HG03432 (cell line): ENCODE data around the gene FHOD1.

ENCODE experiments used
- ATAC-seq: cut with Tn5 transposase; IDR thresholded peaks from one replicate; pipeline ENCODE4 v1.9.1; 2021; ENCODE audit warnings: mild to moderate bottlenecking, moderate library complexity; ENCODE audit not compliant: unreplicated experiment

FHOD1 gene

DNA sequence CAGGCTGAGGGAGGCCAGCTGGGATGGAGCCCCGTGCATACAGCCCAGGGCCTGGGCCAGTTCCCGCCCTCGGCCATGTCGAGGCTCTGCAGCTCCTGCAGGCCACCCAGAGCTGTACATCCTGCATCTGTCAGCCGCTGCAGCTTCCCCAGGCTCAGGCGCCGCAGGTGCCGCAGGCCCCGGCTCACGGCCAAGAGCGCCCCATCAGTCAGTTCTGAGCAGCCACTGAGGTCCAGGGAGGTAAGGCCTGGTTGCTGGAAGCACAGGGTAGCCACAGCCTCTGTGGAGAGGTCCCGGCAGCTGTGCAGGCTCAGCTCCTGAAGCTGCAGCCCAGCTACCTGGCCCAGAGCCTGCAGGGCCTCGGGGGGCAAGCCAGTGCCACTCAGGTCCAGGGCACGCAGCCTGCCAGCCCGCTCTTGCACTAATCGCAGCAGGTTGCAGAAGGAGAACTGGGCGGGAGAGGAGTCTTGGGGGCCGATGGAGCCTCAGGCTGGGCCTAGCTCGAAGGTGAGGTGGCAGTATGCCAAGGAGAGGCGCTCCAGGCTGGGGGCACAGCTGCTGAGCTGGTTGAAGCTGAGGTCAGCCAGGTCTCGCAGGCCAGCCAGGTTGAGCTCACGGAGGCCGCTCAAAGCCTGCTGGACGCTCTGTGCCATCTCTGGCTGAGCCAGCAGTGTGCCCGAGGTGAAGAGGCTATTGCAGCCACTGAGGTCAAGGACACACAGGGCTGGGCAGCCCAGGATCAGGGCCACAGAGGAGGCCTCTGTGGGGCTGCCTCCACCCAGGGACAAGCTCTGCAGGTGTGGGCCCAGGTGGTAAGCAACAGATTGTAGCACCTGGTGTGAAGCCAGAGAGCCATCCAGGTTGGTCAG is 37.0 kb downstream of the FHOD1 start:
- no peak for ATAC-seq

DNA sequence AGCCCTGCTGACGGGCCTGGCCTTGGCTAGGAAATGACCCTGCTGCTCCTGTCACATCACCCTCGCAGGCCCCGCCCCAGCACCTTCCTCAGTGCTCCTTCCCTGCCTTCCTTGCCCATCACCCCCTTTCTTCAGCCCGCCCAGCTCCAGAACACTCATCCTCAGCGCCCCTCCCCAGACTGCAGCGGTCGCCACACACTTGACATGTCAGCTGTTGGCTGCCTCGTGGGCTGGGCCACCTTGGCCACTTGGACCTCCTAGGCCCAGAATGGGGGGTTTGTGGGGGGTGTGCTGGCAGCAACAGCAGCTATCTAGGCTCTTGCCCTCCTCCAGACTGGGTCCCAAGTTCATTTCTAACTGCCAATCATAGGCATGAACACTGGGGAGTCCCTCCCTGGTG is 37.7 kb downstream of the FHOD1 start:
- no peak for ATAC-seq

DNA sequence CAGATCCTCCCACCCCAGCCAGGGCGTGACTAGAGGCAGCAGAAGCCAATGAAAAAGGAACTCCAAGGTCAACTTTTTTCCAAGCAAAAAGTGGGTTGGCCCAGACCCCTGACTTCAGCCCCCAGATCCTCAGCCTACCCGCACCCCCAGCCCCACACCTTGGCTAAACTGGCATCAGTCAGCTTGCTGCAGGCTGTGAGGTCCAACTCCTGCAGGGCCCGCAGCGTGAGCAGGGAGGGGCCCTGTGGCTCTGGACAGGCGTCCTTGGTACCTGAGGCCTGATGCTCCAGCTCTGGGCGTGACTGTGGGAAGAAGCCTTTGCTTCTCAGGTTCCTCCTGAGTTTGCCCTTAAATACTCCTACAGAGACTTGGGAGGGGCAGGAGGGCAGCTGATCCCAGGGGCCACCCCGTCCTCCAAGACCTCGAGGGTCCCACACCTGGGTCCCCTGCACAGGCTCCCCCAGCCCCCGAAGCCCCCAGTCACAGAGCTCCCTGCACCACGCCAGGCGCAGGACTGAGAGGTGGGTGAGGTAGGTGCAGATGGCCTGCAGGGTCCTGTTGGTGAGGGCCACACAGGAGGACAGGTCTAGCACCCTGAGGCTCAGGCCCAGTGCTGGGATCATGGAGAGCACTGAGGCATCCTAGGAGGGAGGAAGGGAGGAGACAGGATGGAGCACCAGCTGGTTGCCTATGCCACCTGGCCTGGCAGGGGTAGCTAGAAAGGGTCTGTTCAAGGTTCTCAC is 39.0 kb downstream of the FHOD1 start:
- ATAC-seq: no peak

DNA sequence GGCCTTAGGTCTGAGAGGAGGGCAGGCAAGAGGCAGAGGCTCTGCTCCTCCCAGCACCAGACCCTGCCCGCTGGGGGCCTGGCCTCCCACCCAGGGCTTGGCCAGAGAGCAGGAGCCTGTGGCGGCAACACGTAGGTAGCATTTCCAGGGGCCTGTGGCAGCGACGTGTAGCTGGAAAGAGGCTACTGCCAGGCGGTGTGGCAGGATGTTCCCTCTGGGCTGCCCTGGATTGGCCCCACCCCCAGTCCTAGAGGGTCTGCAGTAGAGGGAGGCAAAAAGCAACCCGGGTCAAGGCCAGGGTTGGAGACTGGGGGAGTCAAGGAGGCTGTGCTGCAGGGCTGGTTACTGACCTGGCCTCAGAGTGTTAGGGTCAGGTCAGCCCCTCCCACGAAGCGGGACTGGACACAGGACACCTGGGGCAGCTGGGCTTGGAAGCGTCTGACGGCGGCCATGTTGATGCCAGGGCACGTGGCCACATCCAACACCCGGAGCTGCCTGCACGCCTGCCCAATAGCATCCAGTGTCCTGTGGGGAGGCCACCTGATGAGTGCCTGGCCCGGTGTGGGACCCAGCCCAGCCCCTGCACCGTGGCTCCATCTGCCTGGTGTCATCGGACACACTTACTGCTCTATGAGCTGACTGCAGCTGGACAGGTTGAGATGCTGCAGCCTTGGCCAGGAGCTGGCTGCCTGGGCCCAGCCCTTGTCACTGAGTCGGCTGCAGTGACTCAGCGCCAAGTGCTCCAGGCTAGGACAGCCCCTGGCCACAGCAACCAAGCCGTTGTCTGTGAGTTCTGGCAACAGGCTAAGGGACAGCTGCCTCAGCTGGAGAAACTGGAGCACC is 39.8 kb downstream of the FHOD1 start:
- no peak for ATAC-seq

DNA sequence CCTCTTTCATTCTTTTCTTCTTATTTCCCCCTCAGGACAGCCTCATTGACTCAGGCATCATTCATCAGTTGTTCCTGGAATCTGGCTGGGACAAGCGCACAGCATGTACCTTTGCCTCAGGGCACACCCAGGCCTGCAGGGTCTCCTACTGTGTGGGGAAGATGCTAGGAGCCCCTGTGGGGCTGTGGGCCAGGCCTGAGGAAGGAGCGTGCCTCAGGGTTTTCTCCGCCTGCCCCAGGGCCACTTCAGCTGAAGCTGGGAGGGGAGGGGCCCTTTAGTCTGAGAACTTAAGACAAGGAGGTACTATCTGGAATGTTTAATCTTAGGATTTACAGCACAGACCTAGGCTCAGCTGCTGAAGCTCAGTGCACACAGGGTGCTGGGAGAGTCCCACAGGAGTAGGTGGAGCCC is 40.4 kb downstream of the FHOD1 start:
- no peak for ATAC-seq

DNA sequence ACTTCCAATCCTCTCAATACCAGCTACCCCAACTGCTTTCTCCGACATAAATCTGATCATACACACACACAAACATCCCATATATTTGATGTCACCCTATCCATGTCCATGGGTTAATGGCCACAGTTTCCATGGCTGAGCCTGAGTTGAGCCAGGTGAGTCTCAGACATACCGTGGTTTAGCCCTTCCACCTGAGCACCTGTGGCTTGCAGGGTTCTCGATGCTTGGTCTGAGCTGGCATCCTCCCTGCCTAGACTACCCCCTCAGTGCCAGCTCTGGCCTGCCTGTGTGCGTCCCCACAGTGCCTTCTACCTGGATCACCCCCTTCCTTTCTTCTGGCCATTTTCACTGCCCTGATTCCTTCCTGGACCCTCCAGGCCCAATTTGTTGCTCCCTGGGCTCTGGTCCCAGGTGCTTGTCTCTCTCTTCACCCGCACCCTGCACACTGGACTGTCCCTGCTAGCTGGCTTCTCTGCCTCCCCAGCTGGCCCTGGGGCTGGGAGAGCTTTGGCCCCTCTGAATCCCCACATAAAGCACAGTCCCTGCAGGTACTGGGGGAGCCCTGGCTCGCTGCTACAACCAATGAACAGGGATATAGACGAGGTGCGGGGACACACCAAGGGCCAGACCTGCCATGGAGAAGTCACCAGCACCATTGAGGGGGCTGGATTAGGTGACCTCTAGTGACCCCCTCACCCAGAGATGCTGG is 41.0 kb downstream of the FHOD1 start:
- no peak for ATAC-seq

DNA sequence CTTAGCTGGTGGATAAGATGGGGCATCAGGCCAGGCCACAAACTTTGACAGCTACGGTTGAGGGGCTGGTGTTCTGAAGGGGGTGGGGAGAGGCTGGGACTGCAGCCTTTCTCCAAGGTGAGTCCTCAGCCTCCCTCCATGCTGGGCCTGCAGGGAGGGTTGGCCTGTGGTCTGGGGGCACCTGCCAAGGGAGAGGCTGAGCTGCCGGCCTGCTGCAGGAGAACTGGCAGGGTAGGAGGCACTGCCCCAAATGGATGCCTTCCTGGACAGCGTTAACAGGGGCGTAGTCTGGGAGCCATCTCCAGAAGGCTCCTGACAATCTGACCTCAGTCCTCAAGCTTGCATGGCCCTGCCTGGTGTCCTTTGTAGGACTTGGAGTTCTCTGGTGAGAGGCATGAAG is 43.2 kb downstream of the FHOD1 start:
- no peak for ATAC-seq

DNA sequence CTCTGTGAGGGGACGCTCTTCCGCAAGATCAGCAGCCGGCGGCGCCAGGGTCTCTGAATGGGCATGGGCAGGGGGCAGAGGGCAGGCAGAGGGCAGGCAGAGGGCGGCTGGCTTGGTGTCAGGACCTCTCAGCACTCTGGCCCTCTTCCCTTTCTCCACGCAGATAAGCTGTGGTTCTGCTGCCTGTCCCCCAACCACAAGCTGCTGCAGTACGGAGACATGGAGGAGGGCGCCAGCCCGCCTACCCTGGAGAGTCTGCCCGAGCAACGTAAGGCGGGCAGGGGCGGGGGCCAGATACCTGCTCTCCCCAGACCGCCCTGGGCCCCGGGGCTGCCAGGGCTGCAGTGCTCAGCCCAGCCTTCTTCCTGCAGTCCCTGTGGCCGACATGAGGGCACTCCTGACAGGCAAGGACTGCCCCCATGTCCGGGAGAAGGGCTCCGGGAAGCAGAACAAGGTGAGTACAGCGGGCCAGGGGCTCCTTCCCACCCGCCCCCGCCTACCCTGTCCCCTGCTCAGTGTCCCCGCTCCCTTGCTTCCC is 44.3 kb downstream of the FHOD1 start:
- no peak for ATAC-seq

DNA sequence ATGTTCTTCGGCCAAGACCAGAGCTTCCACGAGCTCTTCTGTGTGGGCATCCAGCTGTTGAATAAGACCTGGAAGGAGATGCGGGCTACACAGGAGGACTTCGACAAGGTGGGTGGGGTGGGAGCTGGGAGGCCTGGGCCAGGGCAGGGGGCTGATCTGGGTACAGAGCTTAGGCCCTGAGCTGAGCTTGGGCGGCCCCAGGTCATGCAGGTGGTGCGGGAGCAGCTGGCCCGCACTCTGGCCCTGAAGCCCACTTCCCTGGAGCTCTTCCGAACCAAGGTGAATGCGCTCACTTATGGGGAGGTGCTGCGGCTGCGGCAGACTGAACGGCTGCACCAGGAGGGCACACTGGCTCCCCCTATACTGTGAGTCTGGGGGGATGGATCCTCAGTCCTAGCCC is 44.9 kb downstream of the FHOD1 start:
- no peak for ATAC-seq

DNA sequence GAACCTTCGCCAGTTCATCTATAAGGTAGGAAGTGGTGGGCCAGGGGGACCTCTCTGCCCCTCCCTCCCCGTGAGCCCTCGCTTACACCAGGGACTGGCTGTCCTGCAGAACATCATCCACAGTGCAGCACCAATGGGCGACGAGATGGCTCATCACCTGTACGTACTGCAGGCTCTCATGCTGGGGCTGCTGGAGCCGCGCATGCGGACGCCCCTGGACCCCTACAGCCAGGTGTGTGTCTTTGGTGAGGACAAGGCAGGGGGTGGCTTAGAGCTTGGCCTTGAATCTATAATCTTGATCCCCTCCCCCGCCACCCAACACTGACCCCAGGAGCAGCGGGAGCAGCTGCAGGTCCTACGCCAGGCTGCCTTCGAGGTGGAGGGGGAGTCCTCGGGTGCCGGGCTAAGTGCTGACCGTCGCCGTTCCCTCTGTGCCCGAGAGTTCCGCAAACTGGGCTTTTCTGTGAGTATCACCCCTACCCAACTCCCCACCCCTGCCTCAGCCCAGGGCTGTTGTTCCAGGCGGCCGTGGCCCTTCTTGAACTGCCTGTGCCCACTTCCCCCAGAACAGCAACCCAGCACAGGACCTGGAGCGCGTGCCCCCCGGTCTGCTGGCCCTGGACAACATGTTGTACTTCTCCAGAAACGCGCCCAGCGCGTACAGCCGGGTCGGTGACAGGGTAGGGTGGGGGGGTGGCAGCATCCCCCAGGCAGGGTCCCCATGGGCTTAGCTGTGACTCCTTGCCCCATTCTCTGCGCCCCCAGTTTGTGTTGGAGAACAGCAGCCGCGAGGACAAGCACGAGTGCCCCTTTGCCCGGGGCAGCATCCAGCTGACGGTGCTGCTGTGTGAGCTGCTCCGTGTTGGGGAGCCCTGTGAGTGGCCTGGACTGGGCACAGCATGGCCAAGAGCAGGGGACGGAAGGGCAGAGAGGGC is 45.6 kb downstream of the FHOD1 start:
- ATAC-seq: no peak

DNA sequence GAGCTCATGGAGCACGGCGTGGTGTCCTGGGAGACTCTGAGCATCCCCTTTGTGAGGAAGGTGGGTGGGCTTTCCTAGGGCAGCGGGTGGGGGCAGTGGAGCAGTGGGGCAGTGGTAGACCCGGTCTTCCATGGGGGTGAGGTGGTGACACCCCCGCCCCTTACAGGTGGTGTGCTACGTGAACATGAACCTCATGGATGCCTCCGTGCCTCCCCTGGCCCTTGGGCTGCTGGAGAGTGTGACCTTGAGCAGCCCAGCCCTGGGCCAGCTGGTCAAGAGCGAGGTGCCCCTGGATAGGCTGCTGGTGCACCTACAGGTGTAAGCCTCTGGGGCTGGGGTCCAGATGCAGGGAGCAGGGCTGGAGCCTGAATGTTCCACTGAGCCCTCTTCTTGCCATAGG is 46.8 kb downstream of the FHOD1 start:
- no peak for ATAC-seq

DNA sequence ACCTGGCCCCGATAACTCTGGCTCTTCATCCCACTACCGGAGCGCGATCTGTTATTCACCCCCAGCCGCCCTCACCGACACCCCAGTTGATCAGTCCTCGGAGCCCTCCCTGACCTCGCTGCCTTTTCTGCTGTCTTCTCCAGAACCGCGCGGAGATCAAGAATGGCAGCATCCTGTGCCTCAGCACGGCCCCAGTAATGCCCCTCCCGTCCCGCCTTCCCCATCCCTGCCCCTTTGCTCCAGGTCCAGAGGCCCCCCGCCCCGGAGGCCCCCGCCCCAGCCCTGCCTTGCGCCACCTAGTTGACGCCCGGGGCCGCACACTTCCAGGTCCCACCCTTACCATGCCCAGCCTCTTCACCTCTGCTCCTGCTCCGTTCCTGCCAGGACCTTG is 47.5 kb downstream of the FHOD1 start:
- no peak for ATAC-seq

DNA sequence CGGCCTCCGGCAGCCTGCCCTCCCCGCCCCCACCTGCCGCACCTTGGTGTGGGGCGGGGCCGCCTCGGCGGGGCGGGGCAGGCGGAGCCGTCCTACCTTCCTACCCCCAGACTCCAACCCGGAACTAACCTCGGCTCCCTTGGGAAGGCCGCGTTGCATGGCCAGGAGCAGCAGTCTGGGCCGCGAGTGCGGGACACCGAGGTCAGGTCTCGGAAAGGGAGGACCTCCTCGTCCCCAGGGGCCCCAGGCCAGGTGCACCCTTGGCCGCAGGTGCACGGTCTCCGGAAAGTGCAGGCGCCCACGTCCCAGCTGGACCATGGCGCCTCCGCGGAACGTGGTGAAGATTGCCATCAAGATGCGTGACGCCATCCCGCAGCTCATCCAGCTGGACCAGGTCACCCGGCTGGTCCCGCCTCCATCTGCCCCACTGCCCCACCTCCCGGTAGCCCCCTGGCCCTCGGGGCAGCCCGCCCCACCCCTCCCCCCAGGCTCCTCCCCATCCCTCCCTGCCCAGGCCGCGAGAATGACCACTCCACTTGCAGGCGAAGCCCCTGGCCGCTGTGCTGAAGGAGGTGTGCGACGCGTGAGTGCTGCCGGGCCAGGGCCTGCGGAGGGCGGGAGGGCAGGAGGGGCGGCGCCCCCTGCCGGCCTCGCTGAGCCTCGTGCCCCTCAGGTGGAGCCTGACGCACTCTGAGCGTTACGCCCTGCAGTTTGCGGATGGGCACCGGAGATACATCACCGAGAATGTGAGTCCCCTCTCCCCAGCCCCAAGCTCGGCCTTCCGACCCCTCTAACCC is 48.1 kb downstream of the FHOD1 start, which contains the start of gene ELMO3:
Gene ELMO3, plus strand, starts transcription at position 121 of the 797 bp plus-strand sequence. Its CDS starts 196 bp downstream, at position 317.
- ATAC-seq: no peak

DNA sequence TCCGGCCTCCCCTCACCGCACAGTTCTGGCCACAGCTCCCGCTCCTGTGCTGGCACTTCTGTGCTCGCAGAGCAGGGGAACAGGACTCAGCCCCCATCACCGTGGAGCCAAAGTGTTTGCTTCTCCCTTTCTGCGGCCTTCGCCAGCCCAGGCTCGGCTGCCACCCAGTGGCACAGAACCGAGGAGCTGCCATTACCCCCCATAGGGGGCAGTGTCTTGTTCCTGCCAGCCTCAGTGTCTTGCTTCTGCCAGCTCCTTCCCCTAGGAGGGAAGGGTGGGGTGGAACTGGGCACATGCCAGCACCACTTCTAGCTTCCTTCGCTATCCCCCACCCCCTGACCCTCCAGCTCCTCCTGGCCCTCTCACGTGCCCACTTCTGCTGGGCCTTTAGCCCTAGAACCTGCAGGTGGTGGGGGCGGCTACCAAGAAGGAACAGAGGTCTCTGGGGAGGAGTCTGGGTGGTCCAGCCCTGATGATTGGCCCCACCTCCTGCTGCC is 49.0 kb downstream of the FHOD1 start:
- ATAC-seq: no peak

DNA sequence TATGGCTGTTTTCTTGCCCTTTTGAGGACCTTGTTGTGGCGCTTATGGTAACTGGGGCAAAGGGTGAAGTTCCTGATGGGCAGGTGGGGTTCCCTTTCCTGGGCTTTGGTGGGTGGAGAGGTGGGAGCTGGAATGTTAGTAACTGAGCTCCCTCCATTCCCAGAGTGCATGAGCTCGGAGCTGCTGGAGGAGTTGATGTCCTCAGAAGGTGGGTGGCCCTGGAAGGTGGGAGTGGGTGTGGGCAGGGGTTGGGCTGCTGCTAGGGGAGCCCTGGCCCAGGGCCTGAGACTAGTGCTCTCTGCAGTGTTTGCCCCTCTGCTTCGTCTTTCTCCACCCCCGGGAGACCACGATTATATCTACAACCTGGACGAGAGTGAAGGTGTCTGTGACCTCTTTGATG is 49.6 kb downstream of the FHOD1 start:
- ATAC-seq: no peak

DNA sequence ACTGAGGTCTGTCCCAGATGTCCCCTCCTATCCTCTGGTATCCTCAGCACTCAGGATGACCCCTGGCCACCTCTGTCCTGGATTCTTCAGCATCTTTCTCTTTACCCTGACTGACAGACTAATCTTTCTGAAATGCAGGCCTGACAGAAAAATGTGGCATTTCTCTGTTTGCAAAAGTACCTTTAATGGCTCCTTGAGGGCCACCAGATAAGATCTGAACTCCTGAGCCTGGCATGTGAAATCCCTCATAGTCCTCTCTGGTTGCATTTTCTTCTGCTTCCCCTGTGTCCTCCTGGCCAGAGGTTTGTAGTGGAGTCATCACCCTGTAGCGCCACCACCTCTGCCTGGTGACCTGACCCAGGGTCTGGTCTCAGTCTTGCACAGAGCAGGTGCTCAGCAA is 50.4 kb downstream of the FHOD1 start:
- ATAC-seq: no peak

DNA sequence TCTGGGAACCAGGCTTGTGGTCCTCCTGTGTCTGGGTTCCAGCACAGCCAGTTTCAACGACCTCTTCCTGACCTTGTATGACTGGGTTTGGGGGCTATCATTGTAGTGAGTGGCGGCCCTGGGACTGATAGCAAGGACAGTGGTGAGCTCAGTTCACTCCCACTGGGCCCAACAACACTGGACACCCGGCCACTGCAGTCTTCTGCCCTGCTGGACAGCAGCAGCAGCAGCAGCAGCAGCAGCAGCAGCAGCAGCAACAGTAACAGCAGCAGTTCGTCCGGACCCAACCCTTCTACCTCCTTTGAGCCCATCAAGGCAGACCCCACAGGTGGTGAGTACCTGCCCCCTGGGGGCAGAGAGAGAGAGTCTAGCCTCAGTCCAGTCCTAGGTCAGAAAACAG is 51.6 kb downstream of the FHOD1 start:
- ATAC-seq: no peak

DNA sequence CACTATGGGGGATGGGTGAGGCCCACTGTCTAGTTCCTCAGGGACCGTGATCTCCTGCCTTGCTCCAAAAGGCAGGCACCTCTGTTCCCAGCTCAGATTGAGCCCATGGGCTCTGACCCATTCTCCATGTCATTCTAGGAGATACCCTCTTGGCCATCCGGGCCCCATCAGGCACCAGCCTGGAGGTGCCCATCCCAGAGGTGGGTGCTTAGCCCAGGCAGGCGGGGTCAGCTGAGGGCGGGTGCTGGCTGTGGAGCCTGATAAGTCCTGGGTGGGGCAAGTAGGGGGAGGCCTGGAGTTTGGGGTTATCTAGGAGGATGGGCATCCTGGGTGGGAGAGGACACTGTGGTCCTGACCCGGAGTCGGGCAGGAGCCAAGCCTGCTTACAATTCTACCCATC is 53.0 kb downstream of the FHOD1 start:
- ATAC-seq: no peak
